Measurements from ENCODE around the gene DIAPH3. TPM values are rescaled to one million over a fixed set of nuclear protein-coding genes. Genes with fewer than 3 reads are reported as not detected.

The DIAPH3 gene
- total RNA-seq, 1 donor from 2014 or later = 5.8 TPM

- DNase-seq = no peak
Observed at GRCh38 chr13:59770451-59770850, 393.3 kb downstream of the DIAPH3 start.

GRCh38 chr13:59766236-59766635, 397.5 kb downstream of the DIAPH3 start:
- DNase-seq = no peak

GRCh38 chr13:59755632-59756290, 408.0 kb downstream of the DIAPH3 start:
- DNase-seq = no peak

GRCh38 chr13:59754411-59754810, 409.3 kb downstream of the DIAPH3 start:
- no peak for DNase-seq

- peak; percentile 71 for DNase-seq
Observed at GRCh38 chr13:59750860-59751259, 412.9 kb downstream of the DIAPH3 start.

GRCh38 chr13:59748046-59748445, 415.7 kb downstream of the DIAPH3 start:
- DNase-seq = no peak

- DNase-seq = no peak
Observed at GRCh38 chr13:59747529-59747928, 416.2 kb downstream of the DIAPH3 start.

GRCh38 chr13:59746291-59746962, 417.3 kb downstream of the DIAPH3 start:
- no peak for DNase-seq

- DNase-seq = no peak
Observed at GRCh38 chr13:59745392-59745788, 418.3 kb downstream of the DIAPH3 start.

- no peak for DNase-seq
Observed at GRCh38 chr13:59744747-59745391, 418.9 kb downstream of the DIAPH3 start.

- no peak for DNase-seq
Observed at GRCh38 chr13:59743195-59743594, 420.5 kb downstream of the DIAPH3 start.

- DNase-seq = no peak
Observed at GRCh38 chr13:59742467-59742866, 421.3 kb downstream of the DIAPH3 start.

- DNase-seq = no peak
Observed at GRCh38 chr13:59738921-59739320, 424.8 kb downstream of the DIAPH3 start.

GRCh38 chr13:59734393-59734792, 429.3 kb downstream of the DIAPH3 start:
- no peak for DNase-seq

- no peak for DNase-seq
Observed at GRCh38 chr13:59733744-59734143, 430.0 kb downstream of the DIAPH3 start.

- no peak for DNase-seq
Observed at GRCh38 chr13:59730026-59730425, 433.7 kb downstream of the DIAPH3 start.

- DNase-seq = no peak
Observed at GRCh38 chr13:59728896-59729545, 434.7 kb downstream of the DIAPH3 start.

- DNase-seq = no peak
Observed at GRCh38 chr13:59721926-59722910, 441.5 kb downstream of the DIAPH3 start.

GRCh38 chr13:59715611-59716010, 448.1 kb downstream of the DIAPH3 start:
- no peak for DNase-seq

GRCh38 chr13:59710996-59711701, 452.6 kb downstream of the DIAPH3 start:
- no peak for DNase-seq

GRCh38 chr13:59710416-59710815, 453.3 kb downstream of the DIAPH3 start:
- DNase-seq = no peak

Measured in occipital lobe (tissue), 2 donors.